GM21381 (cell line): ENCODE results near the gene B3GNT8.
"Not testable (repeated sequence)": the region's sequence is repeated elsewhere in the genome, so short reads cannot be mapped to it uniquely, and the experiment has no call there.

ENCODE experiments used
- ATAC-seq: cut with Tn5 transposase; IDR thresholded peaks from one replicate; pipeline ENCODE4 v1.9.1; 2021; ENCODE audit warnings: mild to moderate bottlenecking, moderate library complexity; ENCODE audit not compliant: unreplicated experiment

Gene B3GNT8

GRCh38 chr19:41426952-41427646, at the start of gene B3GNT8:
Gene B3GNT8 (minus strand): TSS chr19:41427374. CDS start chr19:41426778, 596 bp downstream.
- no peak for ATAC-seq

DNA sequence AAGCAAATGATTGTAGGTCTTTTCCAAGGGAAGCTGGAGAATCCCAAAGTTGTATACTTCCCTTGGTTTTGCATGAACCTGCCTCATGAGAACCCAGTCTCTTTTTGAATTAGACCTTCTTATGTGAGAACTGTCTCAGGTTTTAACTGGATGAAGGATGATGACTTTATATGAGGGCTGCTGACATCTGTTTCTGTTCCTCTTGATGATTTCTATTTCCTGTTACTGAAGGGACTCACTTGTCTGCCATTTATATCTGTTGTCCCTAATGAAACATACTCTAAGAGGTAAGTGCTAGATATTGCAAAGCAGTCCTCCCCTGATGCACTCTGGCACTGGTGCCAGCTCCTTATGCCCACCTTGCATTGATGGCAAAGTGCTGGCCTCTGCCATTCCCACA, 49.4 kb upstream of the B3GNT8 start:
- no peak for ATAC-seq

DNA sequence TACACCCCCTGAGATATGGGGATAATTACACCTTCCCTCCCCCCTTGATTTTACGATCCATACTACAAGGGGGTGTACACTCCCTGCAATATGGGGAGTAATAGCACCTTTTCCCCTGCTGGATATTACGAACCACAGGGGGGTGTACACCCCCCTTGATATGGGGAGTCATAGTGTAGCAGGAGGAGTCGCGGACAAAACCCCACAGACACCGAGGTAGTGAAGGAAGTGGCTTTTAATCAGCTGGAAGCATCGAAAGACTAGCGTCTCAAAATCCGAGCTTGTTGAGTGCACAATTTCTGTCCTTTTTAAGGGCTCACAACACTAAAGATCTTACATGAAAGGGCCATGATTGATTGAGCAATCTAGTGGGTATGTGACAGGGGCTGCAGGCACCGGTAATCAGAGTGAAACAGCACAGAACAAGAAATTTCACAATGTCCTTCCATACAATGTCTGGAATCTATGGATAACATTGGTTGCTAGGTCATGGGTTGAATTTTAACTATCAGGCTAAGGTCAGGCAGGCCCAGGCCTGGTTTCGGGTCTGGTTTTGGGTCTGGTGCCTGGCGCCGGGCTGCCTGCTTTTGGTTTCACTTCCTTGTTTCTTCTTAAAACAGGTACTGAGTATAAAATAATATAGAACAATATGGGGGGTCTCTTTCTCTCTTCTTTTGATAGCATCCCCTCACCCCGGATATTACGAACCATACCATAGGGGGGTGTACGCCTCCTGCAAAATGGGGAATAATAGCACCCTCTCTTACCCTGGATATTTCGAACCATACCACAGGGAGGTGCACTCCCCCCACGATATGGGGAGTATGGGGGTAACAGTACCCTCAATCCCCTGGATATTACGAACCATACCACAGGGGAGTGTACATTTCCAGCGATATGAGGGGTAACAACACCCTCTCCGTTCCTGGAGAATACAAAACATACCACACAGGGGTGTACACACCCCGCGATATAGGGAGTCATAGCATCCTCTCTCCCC, 36.4 kb upstream of the B3GNT8 start:
- not testable (repeated sequence) for ATAC-seq

DNA sequence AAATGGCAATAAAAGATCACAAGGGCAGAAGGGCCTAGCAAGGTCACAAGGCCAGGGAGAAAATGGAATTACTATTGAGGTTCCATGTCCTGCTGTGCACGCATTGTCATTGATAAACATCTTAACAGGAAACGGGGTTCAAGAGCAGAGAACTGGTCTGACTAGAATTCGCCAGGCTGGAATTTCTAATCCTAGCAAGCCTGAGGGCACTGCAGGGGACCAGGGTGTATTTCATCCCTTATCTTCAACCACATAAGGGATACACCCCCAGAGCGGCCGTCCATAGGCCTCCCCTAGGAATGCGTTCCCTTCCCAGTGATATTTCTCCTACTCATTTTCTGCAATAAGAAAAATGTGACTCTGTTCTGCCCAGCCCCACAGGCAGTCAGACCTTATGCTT, 35.3 kb upstream of the B3GNT8 start:
- no peak for ATAC-seq

- ATAC-seq, result peak; percentile 82
These were observed 30.1 kb upstream of the B3GNT8 start for GRCh38 chr19:41457241-41457640.

GRCh38 chr19:41456342-41456918, 29.3 kb upstream of the B3GNT8 start:
- no peak for ATAC-seq

- ATAC-seq, result no peak
These were observed 28.8 kb upstream of the B3GNT8 start for GRCh38 chr19:41455936-41456335.

DNA sequence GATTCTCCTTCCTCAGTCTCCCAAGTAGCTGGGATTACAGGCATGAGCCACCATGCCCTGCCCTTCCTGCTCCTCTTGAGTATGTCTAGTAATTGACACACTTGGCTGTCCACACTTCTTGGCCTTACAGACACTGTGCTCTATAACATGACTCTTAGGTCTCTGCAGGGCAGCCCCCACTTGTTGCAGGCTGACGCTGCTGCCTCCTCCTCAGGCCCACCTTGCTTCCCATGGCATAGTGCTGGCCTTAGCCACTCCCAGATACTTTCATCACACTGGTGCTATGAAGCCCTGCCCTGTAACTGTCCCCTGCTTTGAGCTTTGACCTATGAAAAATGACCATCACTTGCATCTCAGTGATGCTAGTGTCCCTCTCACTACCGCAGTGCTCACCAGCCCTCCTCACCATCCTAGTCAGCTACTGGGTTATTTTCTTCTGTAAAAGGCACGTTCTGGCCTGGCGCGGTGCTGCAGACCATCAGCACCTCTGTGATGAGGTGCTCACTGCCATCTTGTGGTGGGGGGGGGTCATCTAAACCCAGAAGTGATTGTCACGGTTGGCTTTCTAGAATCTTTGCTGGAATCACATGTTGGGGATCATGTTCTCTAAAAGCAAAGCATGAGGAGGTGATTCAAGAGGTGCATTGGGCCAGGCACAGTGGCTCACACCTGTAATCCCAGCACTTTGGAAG, 25.6 kb upstream of the B3GNT8 start:
- ATAC-seq, result no peak

GRCh38 chr19:41449865-41450178, 22.6 kb upstream of the B3GNT8 start:
- ATAC-seq, result no peak

GRCh38 chr19:41449079-41449864, 22.1 kb upstream of the B3GNT8 start:
- ATAC-seq, result peak; percentile 62

DNA sequence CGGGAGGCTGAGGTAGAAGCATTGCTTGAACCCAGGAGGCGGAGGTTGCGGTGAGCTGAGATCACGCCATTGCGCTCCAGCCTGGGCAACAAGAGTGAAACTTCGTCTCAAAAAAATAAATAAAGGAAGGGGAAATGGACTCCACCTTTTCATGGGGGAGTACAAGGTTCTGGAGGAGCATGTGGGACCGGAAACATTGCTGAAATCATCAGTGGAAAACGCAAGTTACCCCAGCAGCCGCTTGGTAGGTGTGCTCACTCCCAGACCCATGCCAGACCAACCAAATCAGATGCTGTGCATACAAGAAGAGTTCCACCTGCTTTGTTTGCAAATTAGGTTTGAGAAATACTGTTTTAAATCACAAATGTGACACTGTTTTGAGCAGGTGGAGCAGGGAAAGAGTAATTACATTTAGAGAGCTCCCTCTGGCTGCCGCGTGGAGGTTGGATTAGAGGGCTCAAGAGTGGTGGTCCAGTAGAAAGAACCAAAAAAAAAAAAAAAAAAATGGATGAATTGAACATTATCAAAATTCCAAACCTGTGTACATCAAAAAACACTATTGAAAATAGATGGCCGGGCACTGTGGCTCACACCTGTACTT, 20.7 kb upstream of the B3GNT8 start:
- ATAC-seq, result no peak

DNA sequence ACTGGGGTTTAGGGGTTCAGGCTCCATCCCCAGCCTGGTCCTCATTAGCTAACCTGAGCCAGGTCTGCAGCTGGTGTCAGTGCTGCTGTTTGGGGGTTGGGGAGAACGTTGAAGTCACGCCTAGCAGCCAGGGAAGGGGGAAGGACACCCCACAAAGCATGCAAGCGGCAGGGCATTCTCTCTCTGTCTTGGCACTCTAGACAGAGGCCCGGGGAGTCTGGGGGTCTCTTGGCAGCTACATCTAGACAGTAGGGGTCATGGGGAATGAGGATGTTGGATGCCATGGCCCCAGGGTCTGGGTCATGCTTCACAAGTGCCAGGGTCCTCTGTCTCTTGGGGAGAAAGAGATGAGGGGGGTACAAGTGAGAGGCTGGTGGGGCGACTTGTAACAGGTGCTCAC, 18.4 kb upstream of the B3GNT8 start:
- no peak for ATAC-seq

GRCh38 chr19:41443813-41444455, 16.8 kb upstream of the B3GNT8 start:
- no peak for ATAC-seq

DNA sequence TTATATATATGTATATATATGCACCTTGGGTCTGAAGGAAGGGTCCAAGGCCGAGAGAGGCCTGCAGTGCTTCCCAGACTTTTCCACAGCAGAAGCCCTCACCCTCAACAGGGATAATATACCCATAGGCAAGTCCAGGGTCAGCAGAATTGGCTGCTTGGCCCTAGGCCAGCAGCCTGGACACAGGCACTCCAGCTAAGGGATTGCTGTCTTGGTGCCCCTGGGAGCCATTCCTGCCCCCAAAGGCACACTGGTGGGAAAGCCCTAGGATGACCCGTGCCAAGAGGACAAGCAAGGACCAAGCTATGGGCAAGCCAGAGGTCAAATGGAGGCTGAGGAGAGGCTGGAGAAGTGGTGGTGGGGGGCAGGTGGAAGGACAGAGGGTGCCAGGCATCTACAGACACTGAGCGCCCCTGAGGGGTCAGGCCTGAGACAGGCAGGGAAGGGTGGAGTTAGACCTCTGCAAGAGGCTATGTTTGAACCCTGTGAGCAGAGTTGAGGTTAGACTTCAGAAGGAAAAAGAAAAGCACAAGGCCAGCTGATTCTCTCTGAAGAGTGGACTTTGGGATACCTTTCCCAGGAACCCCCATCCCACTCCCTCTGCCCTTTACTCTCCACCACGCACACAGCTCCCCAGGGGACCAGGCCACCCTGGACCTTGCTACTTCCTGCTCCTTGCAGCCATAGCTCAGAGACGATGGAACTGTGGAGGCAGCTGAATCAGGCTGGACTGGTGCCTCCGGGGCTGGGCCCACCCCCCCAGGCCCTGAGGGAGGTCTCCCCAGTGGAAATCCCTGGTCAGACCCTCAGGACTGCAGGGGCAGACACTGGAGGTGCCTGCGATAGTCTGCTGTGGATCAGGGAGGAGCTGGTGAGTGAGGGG, 15.5 kb upstream of the B3GNT8 start, which contains the start of gene ERICH4:
TSS of gene ERICH4 (plus strand) at position 684 of the 883 bp plus-strand sequence. CDS start at position 698, 14 bp downstream.
- ATAC-seq, result no peak

GRCh38 chr19:41441321-41441945, 14.3 kb upstream of the B3GNT8 start:
- ATAC-seq, result no peak

- ATAC-seq, result peak; percentile 89
These were observed 12.5 kb upstream of the B3GNT8 start, which contains the start of gene DMAC2 for GRCh38 chr19:41439441-41440222. Gene DMAC2 (minus strand): TSS chr19:41439912. CDS start chr19:41439899, 13 bp downstream.
